Measurements from ENCODE around the gene KLF13. TPM values are rescaled to one million over a fixed set of nuclear protein-coding genes. Genes with fewer than 3 reads are reported as not detected.

Gene KLF13
- total RNA-seq, 1 donor from 2014 or later: 26.9 TPM

DNA sequence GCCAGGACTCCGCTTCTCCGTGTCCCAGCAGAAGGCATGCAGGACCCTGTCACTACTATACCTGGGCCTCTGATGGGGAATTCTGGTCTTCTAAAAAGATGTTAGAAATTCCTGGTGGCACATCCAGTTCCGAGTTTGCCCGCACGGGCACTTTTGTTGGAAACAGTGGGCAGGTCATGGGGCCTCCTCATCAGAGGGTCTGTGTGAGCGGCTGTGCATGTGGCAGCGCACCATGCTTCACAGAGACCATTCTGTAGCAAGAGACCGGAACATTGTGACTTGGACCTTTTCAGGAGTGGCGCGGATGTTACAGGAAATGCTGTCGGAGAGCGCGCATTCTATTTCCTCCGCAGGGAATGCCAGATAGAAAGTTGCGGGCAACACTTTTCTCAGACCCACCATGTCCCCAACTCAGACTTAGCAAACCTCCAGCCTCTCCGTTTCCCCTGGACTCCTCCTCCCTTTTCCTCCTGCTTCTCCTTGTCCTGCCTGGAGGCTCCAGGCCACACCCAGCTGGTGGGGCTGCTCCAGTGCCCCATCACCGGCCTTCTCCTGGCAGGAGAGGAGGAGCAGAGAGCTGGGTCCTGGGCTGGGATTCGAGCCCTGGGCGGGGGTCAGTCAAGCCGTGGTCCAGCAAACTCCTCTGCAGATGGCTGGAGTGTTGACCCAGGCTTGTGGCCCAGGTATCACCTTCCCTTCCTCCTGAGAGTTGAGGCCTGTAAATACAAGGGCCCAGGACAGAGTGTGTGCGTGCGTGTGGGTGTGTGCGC, 46.6 kb downstream of the KLF13 start:
- H3K4me1 Mint-ChIP-seq (ENCODE audit: low read depth): peaks cover 14% of the 10 kb centered on the region
- no peak for DNase-seq (ENCODE audit: low spot score, unreplicated experiment)
- H3K4me3 Mint-ChIP-seq (ENCODE audit: low read depth): no peak overlapping the region
- peaks cover 10% of the 10 kb centered on the region for H3K36me3 Mint-ChIP-seq (ENCODE audit: insufficient read depth)
- H3K9me3 Mint-ChIP-seq (ENCODE audit: low read depth): peaks cover 3% of the 10 kb centered on the region
- no peaks in the 10 kb centered on the region for H3K27me3 Mint-ChIP-seq
- peak overlapping the region; percentile 56 for H3K27ac Mint-ChIP-seq
- TF ChIP-seq, protein P1, sequence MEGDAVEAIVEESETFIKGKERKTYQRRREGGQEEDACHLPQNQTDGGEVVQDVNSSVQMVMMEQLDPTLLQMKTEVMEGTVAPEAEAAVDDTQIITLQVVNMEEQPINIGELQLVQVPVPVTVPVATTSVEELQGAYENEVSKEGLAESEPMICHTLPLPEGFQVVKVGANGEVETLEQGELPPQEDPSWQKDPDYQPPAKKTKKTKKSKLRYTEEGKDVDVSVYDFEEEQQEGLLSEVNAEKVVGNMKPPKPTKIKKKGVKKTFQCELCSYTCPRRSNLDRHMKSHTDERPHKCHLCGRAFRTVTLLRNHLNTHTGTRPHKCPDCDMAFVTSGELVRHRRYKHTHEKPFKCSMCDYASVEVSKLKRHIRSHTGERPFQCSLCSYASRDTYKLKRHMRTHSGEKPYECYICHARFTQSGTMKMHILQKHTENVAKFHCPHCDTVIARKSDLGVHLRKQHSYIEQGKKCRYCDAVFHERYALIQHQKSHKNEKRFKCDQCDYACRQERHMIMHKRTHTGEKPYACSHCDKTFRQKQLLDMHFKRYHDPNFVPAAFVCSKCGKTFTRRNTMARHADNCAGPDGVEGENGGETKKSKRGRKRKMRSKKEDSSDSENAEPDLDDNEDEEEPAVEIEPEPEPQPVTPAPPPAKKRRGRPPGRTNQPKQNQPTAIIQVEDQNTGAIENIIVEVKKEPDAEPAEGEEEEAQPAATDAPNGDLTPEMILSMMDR (IDR thresholded peaks at IDR 0.05; ENCODE audit: unreplicated experiment): no peak

DNA sequence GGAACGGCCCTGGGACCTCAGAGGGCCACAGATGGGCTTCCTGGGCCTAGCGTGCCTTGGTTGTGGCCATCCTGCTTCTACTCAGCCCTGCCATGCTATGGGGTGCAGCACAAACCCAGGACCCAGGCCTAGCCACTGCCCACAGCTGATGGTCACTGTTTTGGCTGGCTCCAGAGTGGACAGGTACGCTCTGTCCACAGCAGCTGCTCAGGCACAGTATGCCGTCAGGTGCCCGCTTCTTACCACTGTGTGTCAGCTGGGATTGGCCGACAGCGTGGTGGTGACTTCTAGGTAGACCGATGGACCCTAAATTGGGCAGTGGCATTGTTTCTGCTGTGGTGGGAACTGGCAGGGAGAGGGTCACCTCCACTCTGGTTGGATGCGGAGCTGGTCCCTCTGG, 47.3 kb downstream of the KLF13 start:
- Mint-ChIP-seq H3K36me3 (ENCODE audit: insufficient read depth) (peaks cover 10% of the 10 kb centered on the region), H3K4me1 (ENCODE audit: low read depth) (peaks cover 11% of the 10 kb centered on the region), H3K4me3 (ENCODE audit: low read depth) (no peak overlapping the region), H3K9me3 (ENCODE audit: low read depth) (peaks cover 3% of the 10 kb centered on the region), H3K27me3 (no peaks in the 10 kb centered on the region), H3K27ac (no peak overlapping the region)
- TF ChIP-seq, protein P1 (IDR thresholded peaks at IDR 0.05; ENCODE audit: unreplicated experiment): no peak
- no peak for DNase-seq (ENCODE audit: low spot score, unreplicated experiment)

DNA sequence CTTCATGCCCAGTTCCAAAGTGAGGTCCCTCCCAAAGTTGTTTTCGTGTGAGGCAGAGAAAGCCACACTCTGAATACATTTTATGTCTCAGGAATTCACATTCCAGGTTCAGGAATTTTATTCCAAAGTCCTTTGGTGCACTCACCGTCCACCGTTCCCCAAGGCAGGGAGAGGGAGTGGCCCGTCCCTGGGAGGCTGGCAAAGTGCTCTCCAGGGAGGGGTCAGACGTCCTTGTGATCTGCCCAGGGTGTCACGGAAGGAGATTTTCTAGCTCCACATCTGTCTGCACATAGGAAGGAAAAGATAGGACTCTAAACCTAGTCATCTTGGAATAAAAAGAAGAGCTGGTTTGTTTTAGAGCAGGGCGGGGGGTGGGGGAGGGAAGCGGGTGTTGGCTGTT, 47.9 kb downstream of the KLF13 start:
- Mint-ChIP-seq H3K36me3 (ENCODE audit: insufficient read depth) (peaks cover 10% of the 10 kb centered on the region), H3K4me3 (ENCODE audit: low read depth) (no peak overlapping the region), H3K9me3 (ENCODE audit: low read depth) (peaks cover 3% of the 10 kb centered on the region), H3K27me3 (no peaks in the 10 kb centered on the region), H3K4me1 (ENCODE audit: low read depth) (peaks cover 9% of the 10 kb centered on the region), H3K27ac (no peak overlapping the region)
- no peak for DNase-seq (ENCODE audit: low spot score, unreplicated experiment)
- TF ChIP-seq, protein P1 (IDR thresholded peaks at IDR 0.05; ENCODE audit: unreplicated experiment): no peak

DNA sequence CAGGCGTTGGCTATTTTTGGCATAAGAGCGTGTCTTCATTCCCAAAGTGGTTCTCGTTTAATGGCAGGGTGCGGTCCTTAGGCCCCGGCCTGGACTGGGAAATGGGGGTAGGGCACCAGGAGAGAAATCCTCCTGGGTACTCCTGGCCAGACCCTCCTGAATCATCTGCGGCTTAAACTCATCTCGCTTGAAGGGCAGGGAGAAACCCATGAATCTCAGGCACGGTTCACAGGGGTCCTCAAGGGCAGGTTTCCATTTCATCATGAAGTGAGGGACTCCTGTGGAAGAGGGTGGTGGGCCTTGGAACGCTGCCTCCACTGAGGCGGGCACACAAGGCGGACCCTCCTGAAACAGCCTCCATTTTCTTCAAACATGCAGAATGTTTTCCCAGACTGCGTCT, 48.4 kb downstream of the KLF13 start:
- H3K27me3 Mint-ChIP-seq: no peaks in the 10 kb centered on the region
- H3K9me3 Mint-ChIP-seq (ENCODE audit: low read depth): no peaks in the 10 kb centered on the region
- TF ChIP-seq, protein P1 (IDR thresholded peaks at IDR 0.05; ENCODE audit: unreplicated experiment): no peak
- no peak overlapping the region for H3K27ac Mint-ChIP-seq
- H3K4me1 Mint-ChIP-seq (ENCODE audit: low read depth): peaks cover 6% of the 10 kb centered on the region
- no peak overlapping the region for H3K4me3 Mint-ChIP-seq (ENCODE audit: low read depth)
- DNase-seq (ENCODE audit: low spot score, unreplicated experiment): no peak
- peaks cover 8% of the 10 kb centered on the region for H3K36me3 Mint-ChIP-seq (ENCODE audit: insufficient read depth)

DNA sequence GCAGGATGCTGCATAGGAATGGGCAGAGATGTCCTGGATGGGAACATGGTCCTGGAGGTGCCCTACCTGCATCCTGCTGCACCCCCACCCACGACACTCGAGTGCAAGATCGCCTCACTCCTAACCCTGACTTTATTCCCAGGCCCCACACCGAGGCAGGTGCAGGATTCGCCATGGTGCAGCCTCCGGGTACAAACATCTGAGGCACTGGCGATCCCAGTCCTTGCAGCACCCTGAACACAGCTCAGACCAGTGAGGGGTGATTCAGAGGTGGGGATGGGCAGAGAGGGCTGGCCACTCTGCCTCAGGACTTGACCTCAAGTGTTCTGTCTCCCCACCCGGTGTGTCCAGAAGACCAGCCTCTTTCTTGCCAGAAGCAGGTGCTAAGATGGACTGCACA, 49.1 kb downstream of the KLF13 start:
- Mint-ChIP-seq H3K4me3 (ENCODE audit: low read depth) (no peak overlapping the region), H3K4me1 (ENCODE audit: low read depth) (peaks cover 4% of the 10 kb centered on the region), H3K36me3 (ENCODE audit: insufficient read depth) (peaks cover 8% of the 10 kb centered on the region), H3K9me3 (ENCODE audit: low read depth) (no peaks in the 10 kb centered on the region), H3K27me3 (no peaks in the 10 kb centered on the region), H3K27ac (no peak overlapping the region)
- DNase-seq (ENCODE audit: low spot score, unreplicated experiment): no peak
- TF ChIP-seq, protein P1 (IDR thresholded peaks at IDR 0.05; ENCODE audit: unreplicated experiment): no peak

Data from progenitor cell of endocrine pancreas (in vitro differentiated cells).